Naive thymus-derived CD4-positive, alpha-beta T cell (primary cell): Measurements from ENCODE around the gene MCC. TPM values are rescaled to one million over a fixed set of nuclear protein-coding genes. Genes with fewer than 3 reads are reported as not detected.

Source experiments
- ATAC-seq: fragments of 150-1000 bp; cut with Tn5 transposase; 2 replicates; pipeline ENCODE4 v1.10.0; 2021; ENCODE audit warnings: mild to moderate bottlenecking, moderate library complexity
- CTCF ChIA-PET: fragments of 350-600 bp; sonication (Branson Sonifier 250); formaldehyde crosslinking; loops from one replicate; lab custom pipeline; 2021; ENCODE audit warnings: antibody characterized with exemption; lab: Charles Lee
- POLR2A ChIA-PET: fragments of 350-600 bp; sonication (Branson Sonifier 250); formaldehyde crosslinking; loops from one replicate; lab custom pipeline; 2021; ENCODE audit warnings: antibody characterized with exemption, inconsistent platforms; lab: Charles Lee
- DNase-seq, 9 donors: peaks; one replicate each; pipeline versions ENCODE4 v3.0.0 to v3.0.0-alpha.2; 2020 to 2022; ENCODE audit warnings: mixed read lengths in 1 of 9
- H3K27ac ChIP-seq: one replicate; pipeline ENCODE4 v1.7.0; 2013; ENCODE audit warnings: mild to moderate bottlenecking, low read depth, low read length, moderate library complexity
- H3K27me3 ChIP-seq, 2 donors: one replicate each; pipeline ENCODE4 v1.7.0; 2013; ENCODE audit warnings: low read length in 2 of 2, mild to moderate bottlenecking in 2 of 2, moderate library complexity in 2 of 2; ENCODE audit not compliant: control insufficient read depth in 2 of 2, insufficient read depth in 2 of 2
- H3K36me3 ChIP-seq, 3 experiments: 1 replicate in 2 of 3; 2 replicates in 1 of 3; pipeline ENCODE4 v1.7.0; 2013; ENCODE audit warnings: low read length in 3 of 3, mild to moderate bottlenecking in 3 of 3, moderate library complexity in 1 of 3; ENCODE audit not compliant: insufficient read depth in 3 of 3, control insufficient read depth in 2 of 3
- H3K4me1 ChIP-seq, 2 donors: one replicate each; pipeline ENCODE4 v1.7.0; 2013; ENCODE audit warnings: low read length in 2 of 2, mild to moderate bottlenecking in 2 of 2, moderate library complexity in 1 of 2; ENCODE audit not compliant: control insufficient read depth in 2 of 2, insufficient read depth in 2 of 2
- H3K4me3 ChIP-seq: 2 replicates; pipeline ENCODE4 v1.7.0; 2013; ENCODE audit warnings: mild to moderate bottlenecking, low read length
- H3K9me3 ChIP-seq, 3 experiments: 1 replicate in 2 of 3; 2 replicates in 1 of 3; pipeline ENCODE4 v1.7.0; 2013; ENCODE audit warnings: low read length in 3 of 3; ENCODE audit not compliant: control insufficient read depth in 2 of 3
- H3K27ac Mint-ChIP-seq, 9 donors: one replicate each; pipeline ENCODE4 v1.8.0; 2020 to 2022; ENCODE audit warnings: mixed read lengths in 9 of 9, mild to moderate bottlenecking in 8 of 9, moderate library complexity in 5 of 9, inconsistent platforms in 2 of 9
- H3K27me3 Mint-ChIP-seq, 5 donors: one replicate each; pipeline ENCODE4 v1.8.0; 2021 to 2022; ENCODE audit warnings: mixed read lengths in 5 of 5, mild to moderate bottlenecking in 1 of 5
- H3K36me3 Mint-ChIP-seq, 5 donors: one replicate each; pipeline ENCODE4 v1.8.0; 2020 to 2022; ENCODE audit warnings: mixed read lengths in 5 of 5, mild to moderate bottlenecking in 3 of 5, inconsistent platforms in 1 of 5
- H3K4me1 Mint-ChIP-seq, 7 donors: one replicate each; pipeline ENCODE4 v1.8.0; 2020 to 2022; ENCODE audit warnings: mixed read lengths in 7 of 7, mild to moderate bottlenecking in 3 of 7, inconsistent platforms in 1 of 7
- H3K4me3 Mint-ChIP-seq, 10 donors: one replicate each; pipeline ENCODE4 v1.8.0; 2020 to 2022; ENCODE audit warnings: mild to moderate bottlenecking in 10 of 10, mixed read lengths in 10 of 10, moderate library complexity in 6 of 10, inconsistent platforms in 2 of 10
- H3K9me3 Mint-ChIP-seq, 11 donors: one replicate each; pipeline ENCODE4 v1.8.0; 2020 to 2022; ENCODE audit warnings: mixed read lengths in 11 of 11, mild to moderate bottlenecking in 4 of 11, inconsistent platforms in 1 of 11, moderate library complexity in 1 of 11
- intact Hi-C, 2 donors: fragments of 100-400 bp; cut with micrococcal nuclease; formaldehyde crosslinking; loops; one replicate each; pipeline ENCODE4 v1.15.1; 2023
- polyA plus RNA-seq, 2 donors: library from polyadenylated mRNA; unstranded; fragments of 300-500 nt; fragmentation: Illumina TruSeq; gene quantifications; one replicate each; pipeline ENCODE4 v1.2.3, GENCODE V29; 2021
- total RNA-seq, 6 experiments: library from RNA in 5 of 6; stranded (reverse) in 5 of 6; gene quantifications; 1 replicate in 5 of 6; 2 replicates in 1 of 6; pipeline ENCODE4 v1.2.3 and lab custom pipeline; 2021 to 2026

Gene MCC
- total and polyA plus RNA-seq, 7 experiments from 2014 or later, result 0.56 to 3.0 (median 0.89) TPM

DNA sequence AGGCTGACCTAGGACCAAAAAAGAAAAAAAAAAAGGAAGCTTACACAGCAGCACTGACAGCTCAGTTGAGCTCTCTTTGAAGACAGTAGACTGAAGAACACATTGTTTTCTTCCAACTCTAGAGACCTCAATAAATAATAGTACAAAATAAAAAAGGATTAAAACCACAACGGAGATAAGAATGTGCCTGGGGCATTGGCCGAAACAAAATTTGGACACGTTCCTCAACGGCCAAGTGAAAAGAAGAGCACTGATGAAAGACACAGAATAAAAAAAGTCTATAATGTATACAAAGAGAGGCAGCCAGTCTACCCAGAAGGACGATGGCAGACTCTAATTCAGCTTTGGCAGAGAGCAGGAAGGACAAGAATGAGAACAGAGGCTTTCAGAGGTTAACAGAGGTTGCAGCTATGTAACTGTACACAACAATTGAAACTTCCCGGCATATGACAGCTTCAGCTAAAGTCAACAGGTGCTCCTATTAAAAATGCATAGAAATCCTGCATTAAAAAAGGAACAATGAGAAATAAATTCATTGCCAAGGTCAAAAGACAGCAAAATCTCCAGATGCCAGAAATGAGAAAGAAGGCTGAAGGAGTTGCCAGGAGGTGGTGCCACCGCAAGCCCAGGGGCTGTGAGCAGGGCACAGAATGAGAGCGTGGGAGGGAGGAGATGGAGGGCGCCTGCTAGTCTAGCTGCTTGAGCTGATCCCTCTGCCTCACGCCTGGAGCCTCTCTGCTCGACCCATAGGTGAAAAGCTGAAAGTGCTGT, 397.7 kb downstream of the MCC start:
- H3K27me3 ChIP-seq, result no peaks in the 10 kb centered on the region
- Mint-ChIP-seq H3K4me1 (peaks cover 0 to 24% (median 18%) of the 10 kb centered on the region in 7 donors), H3K36me3 (peaks cover 0 to 4% (median 0%) of the 10 kb centered on the region in 5 donors), H3K27ac (peak overlapping the region in 5 of 9 donors; percentile 15 to 65 (median 51)), H3K27me3 (peaks cover 0 to 26% (median 5%) of the 10 kb centered on the region in 5 donors), H3K9me3 (no peaks in the 10 kb centered on the region), H3K4me3 (peak overlapping the region in 4 of 10 donors; percentile 1 to 59 (median 19))
- DNase-seq, result peak in 3 of 9 donors; percentile 17 to 44 (median 24)
- CTCF ChIA-PET, result interaction anchor here (1.3 kb wide), 1 partner anchor 18 kb away, joined by 4 read pairs; no protein-coding TSS in a partner anchor
- peak; percentile 51 for ATAC-seq
- H3K9me3 ChIP-seq, result no peaks in the 10 kb centered on the region
- H3K4me1 ChIP-seq, result no peaks in the 10 kb centered on the region
- no peak overlapping the region for H3K4me3 ChIP-seq
- no peak overlapping the region for H3K27ac ChIP-seq
- intact Hi-C loops, result no loop called here
- POLR2A ChIA-PET, result interaction anchor here (0.6 kb wide), 1 partner anchor 9 kb away, joined by 3 read pairs; no protein-coding TSS in a partner anchor
- no peaks in the 10 kb centered on the region for H3K36me3 ChIP-seq

DNA sequence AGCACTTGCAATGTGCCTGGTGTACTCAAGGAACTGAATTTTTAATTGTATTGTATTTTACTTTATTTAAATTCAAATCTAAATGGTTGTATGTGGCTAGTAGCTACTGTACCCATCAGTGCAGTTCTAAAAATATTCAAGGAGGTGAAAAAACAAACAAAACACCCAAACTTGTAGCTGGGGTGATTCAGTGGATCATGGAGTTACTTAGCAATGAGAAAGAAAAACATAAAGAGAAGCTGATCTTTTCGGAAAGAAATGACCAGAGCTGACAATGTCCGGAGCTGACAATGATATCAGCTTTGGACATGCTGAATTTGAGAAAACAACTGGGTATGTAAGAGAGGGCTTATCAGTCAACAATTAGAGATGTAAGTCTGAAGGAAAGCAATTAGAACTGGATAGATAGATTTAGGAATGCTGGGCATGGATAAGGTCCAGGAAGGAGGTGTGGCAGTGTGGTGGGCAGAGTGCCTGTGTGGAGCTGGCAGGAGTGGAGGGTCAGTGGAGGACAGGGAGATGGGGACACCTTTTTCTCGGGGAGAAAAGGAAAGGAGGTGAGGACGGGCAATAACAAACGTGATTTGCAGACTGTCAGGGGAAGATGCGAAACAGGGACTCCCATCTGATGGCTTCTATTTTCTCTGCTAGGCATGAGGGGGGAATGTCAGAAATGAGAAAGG, 398.5 kb downstream of the MCC start:
- Mint-ChIP-seq H3K27ac (peak overlapping the region in 4 of 9 donors; percentile 15 to 65 (median 51)), H3K4me3 (peak overlapping the region in 4 of 10 donors; percentile 1 to 23 (median 4))
- CTCF ChIA-PET, result interaction anchor here (1.3 kb wide), 1 partner anchor 18 kb away, joined by 4 read pairs; no protein-coding TSS in a partner anchor

DNA sequence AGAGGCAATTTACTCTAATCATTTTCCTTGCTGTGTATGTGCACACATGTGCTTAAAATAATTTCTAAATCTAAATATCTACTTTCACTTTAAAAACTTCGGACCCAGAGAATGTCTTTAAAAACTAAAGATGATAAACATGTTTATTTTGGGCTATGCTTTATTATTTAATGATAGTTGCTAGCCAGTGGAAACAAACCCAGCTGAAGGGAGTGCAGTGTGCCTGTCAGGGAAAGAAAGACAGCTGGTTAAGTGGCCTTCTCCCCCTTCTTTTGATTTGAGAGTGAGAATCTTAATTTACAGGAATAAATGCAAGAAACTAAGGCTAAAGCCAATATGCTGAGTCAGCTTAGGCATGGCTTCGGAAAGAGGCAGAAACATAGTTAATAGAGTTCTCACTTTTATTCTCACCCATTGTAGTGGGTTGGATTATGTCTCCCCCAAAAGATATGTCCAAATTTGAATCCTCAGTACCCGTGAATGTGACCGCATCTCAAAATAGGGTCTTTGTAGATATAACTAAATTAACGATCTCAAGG, 400.2 kb downstream of the MCC start:
- CTCF ChIA-PET, result no interaction called here
- peaks cover 0 to 26% (median 5%) of the 10 kb centered on the region in 5 donors for H3K27me3 Mint-ChIP-seq

More for the DNA sequence above, 398.5 kb downstream of the MCC start:
- Histone ChIP-seq H3K9me3 (no peaks in the 10 kb centered on the region), H3K27me3 (no peaks in the 10 kb centered on the region), H3K4me1 (no peaks in the 10 kb centered on the region), H3K36me3 (no peaks in the 10 kb centered on the region), H3K27ac (no peak overlapping the region), H3K4me3 (no peak overlapping the region)
- H3K9me3 Mint-ChIP-seq, result no peaks in the 10 kb centered on the region
- intact Hi-C loops, result no loop called here
- peaks cover 0 to 26% (median 5%) of the 10 kb centered on the region in 5 donors for H3K27me3 Mint-ChIP-seq
- ATAC-seq (no peak), DNase-seq (no peak)
- peaks cover 0 to 24% (median 18%) of the 10 kb centered on the region in 7 donors for H3K4me1 Mint-ChIP-seq
- peaks cover 0 to 4% (median 0%) of the 10 kb centered on the region in 5 donors for H3K36me3 Mint-ChIP-seq
- POLR2A ChIA-PET, result interaction anchor here (0.6 kb wide), 1 partner anchor 9 kb away, joined by 3 read pairs; no protein-coding TSS in a partner anchor

DNA sequence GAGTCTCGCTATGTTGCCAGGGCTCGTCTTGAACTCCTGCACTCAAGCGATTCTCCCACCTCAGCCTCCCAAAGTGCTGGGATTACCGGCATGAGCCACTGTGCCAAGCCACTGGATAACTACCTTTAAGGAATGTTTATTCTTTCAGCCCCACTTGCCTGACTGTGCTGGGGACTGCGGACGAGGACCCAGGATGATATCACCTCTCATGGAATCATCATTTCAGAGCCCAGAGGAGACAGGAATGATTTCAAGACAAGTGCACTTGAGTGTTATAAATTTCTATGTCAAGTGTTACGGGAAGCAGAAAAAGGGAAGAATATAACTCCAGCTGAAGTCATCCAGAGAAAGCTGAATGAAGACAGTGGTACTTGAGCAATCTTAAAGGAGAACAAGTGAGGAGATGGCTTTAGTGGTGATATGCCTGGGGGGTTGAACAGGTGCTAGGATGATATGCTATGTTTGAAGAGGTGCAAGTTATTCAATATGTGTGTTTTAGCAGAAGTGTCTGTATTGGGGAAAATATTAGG, 402.3 kb downstream of the MCC start:
- H3K27me3 Mint-ChIP-seq, result peaks cover 0 to 22% (median 5%) of the 10 kb centered on the region in 5 donors
- no peaks in the 10 kb centered on the region for H3K36me3 ChIP-seq
- no peaks in the 10 kb centered on the region for H3K27me3 ChIP-seq
- no peak overlapping the region for H3K4me3 Mint-ChIP-seq
- CTCF ChIA-PET, result no interaction called here
- no peak for DNase-seq
- no peak overlapping the region for H3K27ac ChIP-seq
- POLR2A ChIA-PET, result no interaction called here
- H3K9me3 Mint-ChIP-seq, result no peaks in the 10 kb centered on the region
- H3K4me1 Mint-ChIP-seq, result peaks cover 0 to 19% (median 14%) of the 10 kb centered on the region in 7 donors
- no peaks in the 10 kb centered on the region for H3K9me3 ChIP-seq
- H3K36me3 Mint-ChIP-seq, result peaks cover 0 to 19% (median 4%) of the 10 kb centered on the region in 5 donors
- ATAC-seq, result no peak
- intact Hi-C loops, result no loop called here
- no peak overlapping the region for H3K27ac Mint-ChIP-seq
- H3K4me1 ChIP-seq, result no peaks in the 10 kb centered on the region
- H3K4me3 ChIP-seq, result no peak overlapping the region

More for the DNA sequence above, 400.2 kb downstream of the MCC start:
- Histone ChIP-seq H3K27ac (no peak overlapping the region), H3K36me3 (no peaks in the 10 kb centered on the region), H3K4me1 (no peaks in the 10 kb centered on the region), H3K4me3 (no peak overlapping the region), H3K27me3 (no peaks in the 10 kb centered on the region), H3K9me3 (no peaks in the 10 kb centered on the region)
- intact Hi-C loops, result no loop called here
- ATAC-seq (no peak), DNase-seq (no peak)
- Mint-ChIP-seq H3K27ac (no peak overlapping the region), H3K4me3 (no peak overlapping the region), H3K36me3 (peaks cover 0 to 6% (median 4%) of the 10 kb centered on the region in 5 donors), H3K9me3 (no peaks in the 10 kb centered on the region), H3K4me1 (peaks cover 0 to 24% (median 18%) of the 10 kb centered on the region in 7 donors)
- POLR2A ChIA-PET, result no interaction called here

DNA sequence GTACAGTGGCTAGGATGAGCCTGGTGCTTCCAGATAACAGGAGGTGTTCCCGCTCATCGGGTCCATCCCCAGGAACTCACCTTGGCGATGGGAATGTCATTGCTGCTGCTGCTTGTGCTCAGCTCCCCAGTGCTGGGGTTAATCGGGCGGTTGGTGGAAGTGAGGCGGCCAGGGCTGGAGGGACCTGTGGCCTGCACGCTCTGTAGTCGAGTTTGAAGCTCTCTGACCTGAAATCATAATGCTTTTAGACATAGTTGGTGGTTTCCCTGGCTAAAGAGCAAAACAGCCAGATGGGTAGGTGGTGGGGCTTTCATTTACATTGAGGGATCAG, 403.2 kb downstream of the MCC start:
- CTCF ChIA-PET, result no interaction called here
- POLR2A ChIA-PET, result no interaction called here

DNA sequence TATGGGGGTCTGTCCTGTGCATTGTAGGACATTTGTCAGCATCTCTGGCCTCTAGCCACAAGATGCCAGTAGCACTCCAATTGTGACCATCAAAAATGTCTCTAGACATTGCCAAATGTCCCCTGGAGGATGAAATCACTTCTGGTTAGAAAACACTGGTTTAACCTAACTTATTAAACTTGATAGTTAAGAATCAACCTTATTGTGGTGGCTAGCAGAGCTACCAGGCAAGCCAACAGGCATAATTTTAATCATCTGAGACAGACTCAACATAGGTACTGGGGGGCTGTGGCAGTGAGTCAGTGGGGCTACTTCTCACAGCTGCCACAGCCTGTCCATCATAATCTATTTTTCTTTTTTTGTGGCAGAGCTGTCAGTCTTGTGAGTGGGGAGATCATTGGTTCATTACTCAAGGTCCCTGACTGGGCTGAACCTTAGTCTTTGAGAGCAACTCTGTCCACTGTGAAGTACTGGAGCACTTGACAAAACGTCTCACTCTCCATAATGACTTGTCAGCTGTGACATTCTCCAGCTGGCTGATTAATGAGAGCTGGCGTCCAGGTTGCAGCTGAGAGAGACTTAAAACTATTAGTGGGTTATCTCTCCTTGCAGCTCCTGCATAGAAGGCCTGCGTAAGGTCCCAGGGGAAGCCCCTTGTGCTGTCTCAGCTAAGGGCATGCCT, 403.7 kb downstream of the MCC start:
- no peak overlapping the region for H3K4me3 Mint-ChIP-seq
- no peaks in the 10 kb centered on the region for H3K27me3 ChIP-seq
- POLR2A ChIA-PET, result no interaction called here
- intact Hi-C loops, result no loop called here
- H3K27ac Mint-ChIP-seq, result no peak overlapping the region
- no peaks in the 10 kb centered on the region for H3K9me3 ChIP-seq
- H3K27me3 Mint-ChIP-seq, result peaks cover 0 to 11% (median 5%) of the 10 kb centered on the region in 5 donors
- peaks cover 0 to 4% (median 0%) of the 10 kb centered on the region in 11 donors for H3K9me3 Mint-ChIP-seq
- no peaks in the 10 kb centered on the region for H3K4me1 ChIP-seq
- no peak overlapping the region for H3K4me3 ChIP-seq
- peaks cover 0 to 5% (median 0%) of the 10 kb centered on the region in 7 donors for H3K4me1 Mint-ChIP-seq
- H3K27ac ChIP-seq, result no peak overlapping the region
- no peak for ATAC-seq
- CTCF ChIA-PET, result interaction anchor here (1.2 kb wide), 1 partner anchor 19 kb away, joined by 3 read pairs; no protein-coding TSS in a partner anchor
- no peak for DNase-seq
- H3K36me3 ChIP-seq, result no peaks in the 10 kb centered on the region
- H3K36me3 Mint-ChIP-seq, result peaks cover 0 to 22% (median 0%) of the 10 kb centered on the region in 5 donors

More for the DNA sequence above, 403.2 kb downstream of the MCC start:
- Histone ChIP-seq H3K9me3 (no peaks in the 10 kb centered on the region), H3K4me1 (no peaks in the 10 kb centered on the region), H3K27ac (no peak overlapping the region), H3K27me3 (no peaks in the 10 kb centered on the region), H3K36me3 (no peaks in the 10 kb centered on the region), H3K4me3 (no peak overlapping the region)
- peaks cover 0 to 22% (median 3%) of the 10 kb centered on the region in 5 donors for H3K36me3 Mint-ChIP-seq
- intact Hi-C loops, result no loop called here
- peaks cover 0 to 4% (median 0%) of the 10 kb centered on the region in 11 donors for H3K9me3 Mint-ChIP-seq
- peaks cover 0 to 15% (median 5%) of the 10 kb centered on the region in 5 donors for H3K27me3 Mint-ChIP-seq
- no peak overlapping the region for H3K4me3 Mint-ChIP-seq
- peaks cover 0 to 10% (median 5%) of the 10 kb centered on the region in 7 donors for H3K4me1 Mint-ChIP-seq
- ATAC-seq (no peak), DNase-seq (no peak)
- H3K27ac Mint-ChIP-seq, result no peak overlapping the region
